NCI-H1417 treated with DMSO at 0.1 percent for 48 hours (cell line): ENCODE results near the gene TYMP.

Source experiments
- DNase-seq: peaks from one replicate; lab custom pipeline; 2025; lab: John Stamatoyannopoulos, UW

TYMP gene

DNA sequence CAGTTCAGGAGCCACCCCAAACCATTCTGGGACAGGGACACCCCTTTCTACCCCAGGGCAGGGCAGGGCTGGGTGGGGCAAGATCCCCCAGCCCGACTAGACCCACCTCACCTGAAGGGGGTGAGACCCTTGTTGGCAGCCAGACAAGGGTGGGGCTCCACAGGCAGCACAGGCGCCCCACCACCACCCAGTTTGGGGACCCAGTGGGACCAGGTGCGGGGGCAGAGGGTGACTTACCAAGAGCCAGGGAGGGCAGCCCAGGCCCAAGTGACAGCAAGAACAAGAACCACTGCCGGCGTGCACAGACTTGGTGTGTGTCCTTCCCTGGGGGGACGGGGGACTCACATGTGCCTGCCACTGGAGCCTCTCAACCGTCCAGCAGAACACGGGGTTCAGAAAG is 46.3 kb downstream of the TYMP start:
- DNase-seq, result no peak

DNA sequence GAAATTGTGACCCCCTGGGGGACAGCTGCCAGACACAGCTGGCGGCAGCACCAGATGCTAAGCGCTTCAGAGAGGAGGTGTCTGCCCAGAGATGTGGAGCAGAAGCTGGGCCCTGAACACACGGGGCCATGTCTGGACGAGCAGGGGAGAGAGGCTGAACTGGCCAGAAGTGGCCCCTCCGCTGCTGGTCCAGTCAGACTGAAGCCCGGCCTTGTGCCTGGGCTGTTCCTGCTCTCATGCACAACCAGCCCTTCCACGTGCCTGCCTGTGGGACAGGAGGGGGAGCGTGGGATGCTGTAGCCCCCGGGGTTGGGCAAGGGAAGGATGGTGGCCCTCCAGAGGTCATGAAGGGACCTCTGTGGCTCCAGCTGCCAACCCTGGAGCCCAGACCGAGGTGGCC is 46.7 kb downstream of the TYMP start:
- DNase-seq, result no peak

DNA sequence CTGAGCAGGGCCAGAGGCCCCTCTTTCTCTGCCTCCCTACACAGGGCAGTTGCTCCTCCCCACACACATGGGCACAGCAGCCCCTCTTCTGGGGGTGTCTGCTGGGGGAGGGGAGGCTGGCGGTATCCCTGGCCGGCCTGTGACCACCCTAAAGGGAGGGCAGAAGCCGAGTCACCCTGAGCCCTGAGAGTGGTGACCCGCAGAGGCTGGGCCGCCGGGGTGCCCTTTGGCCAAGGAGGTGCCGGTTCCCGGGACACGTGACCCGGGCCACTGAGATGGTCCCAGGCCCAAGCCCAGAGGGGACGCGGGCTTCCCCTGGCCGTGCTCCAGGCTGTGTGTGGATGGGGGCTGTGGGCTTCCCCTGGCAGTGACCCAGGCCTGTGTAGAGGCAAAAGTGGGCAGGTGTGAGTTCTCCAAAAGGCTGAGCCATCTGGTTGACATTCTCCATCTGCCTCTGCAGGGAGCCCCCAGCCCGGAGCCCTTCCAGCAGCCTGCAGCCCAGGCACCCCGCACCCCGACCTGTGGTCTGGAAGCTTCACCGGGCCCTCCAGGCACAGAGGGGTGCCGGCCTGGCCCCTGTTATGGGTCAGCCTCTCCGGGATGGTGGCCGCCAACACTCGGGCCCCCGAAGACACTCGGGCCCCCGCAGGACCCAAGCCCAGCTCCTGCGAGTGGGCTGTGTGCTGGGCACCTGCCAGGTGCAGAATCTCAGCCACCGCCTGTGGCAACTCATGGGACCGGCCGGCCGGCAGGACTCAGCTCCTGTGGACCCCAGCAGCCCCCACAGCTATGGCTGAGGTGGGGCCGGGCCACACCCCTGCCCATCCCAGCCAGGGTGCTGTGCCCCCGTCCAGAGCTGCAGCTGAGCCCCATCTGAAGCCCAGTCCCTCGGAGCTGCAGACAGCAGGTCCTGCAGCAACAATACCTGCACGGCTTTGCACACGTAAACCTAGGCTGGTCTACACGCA is 47.4 kb downstream of the TYMP start:
- DNase-seq, result no peak

DNA sequence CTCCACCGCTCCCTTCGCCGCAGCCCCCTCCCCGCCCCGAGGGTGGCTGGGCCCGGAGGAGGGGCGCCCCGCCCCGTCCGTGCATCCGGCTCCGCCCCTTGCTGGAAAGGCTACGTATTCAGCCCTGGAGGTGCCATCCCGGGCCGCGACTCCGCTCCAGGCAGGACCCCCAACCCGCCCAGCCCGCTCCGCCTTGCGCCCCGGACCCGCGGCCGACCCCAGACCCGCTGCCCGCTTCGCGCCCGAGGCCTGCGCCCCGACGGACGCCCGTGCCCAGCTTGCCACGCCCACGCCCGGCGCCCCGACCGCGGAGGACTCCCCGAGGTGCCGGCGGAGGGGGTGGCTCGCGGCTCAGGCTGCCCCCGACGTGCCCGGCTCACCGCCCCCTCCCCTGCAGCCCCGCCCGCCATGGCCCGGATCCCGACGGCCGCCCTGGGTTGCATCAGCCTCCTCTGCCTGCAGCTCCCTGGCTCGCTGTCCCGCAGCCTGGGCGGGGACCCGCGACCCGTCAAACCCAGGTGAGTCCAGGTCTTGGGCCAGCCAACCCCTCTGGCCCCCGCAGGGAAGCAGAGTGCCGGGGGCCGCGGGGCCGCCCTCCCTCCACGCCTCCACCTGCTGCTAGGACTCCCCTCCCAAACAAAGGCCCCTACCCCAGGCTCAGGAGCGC is 48.2 kb downstream of the TYMP start, which contains the start of gene ADM2:
Gene ADM2, plus strand, starts transcription at position 104 of the 667 bp plus-strand sequence. Its CDS starts 305 bp downstream, at position 409.
- no peak for DNase-seq

GRCh38 chr22:50481045-50481439 is 48.8 kb downstream of the TYMP start:
- DNase-seq, result no peak

DNA sequence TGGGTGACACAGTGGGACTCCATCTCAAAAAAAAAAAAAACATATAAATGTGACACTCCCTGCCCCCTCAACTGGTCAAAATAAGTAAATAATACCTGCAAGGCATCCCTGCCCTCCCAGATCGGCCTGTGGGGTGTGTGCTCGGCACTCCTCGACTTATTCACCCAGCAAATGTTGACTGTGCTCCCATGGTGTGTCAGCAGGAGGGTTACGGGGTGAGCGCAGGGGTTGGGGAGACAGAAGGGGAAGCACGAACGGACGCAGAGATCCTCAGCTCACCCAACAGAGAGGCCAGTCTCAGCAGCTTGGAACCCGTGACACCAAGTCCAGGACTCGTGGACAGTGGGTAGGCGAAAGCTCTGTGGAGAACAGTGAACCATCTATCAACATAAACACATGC is 50.1 kb downstream of the TYMP start:
- no peak for DNase-seq

- DNase-seq, result no peak
Observed at GRCh38 chr22:50477923-50478322, 51.9 kb downstream of the TYMP start.

- no peak for DNase-seq
Observed at GRCh38 chr22:50476868-50477267, 52.9 kb downstream of the TYMP start.
